Osteoblast (primary cell): ENCODE results near the gene UCK1. TPM values are rescaled to one million over a fixed set of nuclear protein-coding genes. Genes with fewer than 3 reads are reported as not detected.

Experiments
- DNase-seq: peaks from one replicate; pipeline ENCODE4 v3.0.0; 2011; ENCODE audit warnings: low spot score, mixed read lengths; ENCODE audit not compliant: insufficient read length; ENCODE audit errors: missing footprints
- H2AFZ ChIP-seq: 2 replicates; pipeline ENCODE4 v1.6.0; 2011; ENCODE audit warnings: mild to moderate bottlenecking, low read length
- H3K27ac ChIP-seq: 2 replicates; pipeline ENCODE4 v1.5.1; 2011; ENCODE audit warnings: mild to moderate bottlenecking, low read depth, low read length, moderate library complexity
- H3K27me3 ChIP-seq: 2 replicates; pipeline ENCODE4 v1.6.0; 2012; ENCODE audit warnings: mild to moderate bottlenecking, control low read depth, inconsistent platforms, low read length, moderate library complexity; ENCODE audit not compliant: insufficient read depth
- H3K36me3 ChIP-seq: 2 replicates; pipeline ENCODE4 v1.5.1; 2011; ENCODE audit warnings: mild to moderate bottlenecking, low read length, control low read depth, moderate library complexity; ENCODE audit not compliant: insufficient read depth
- H3K4me1 ChIP-seq: 2 replicates; pipeline ENCODE4 v1.5.1; 2011; ENCODE audit warnings: mild to moderate bottlenecking, low read length, control low read depth, moderate library complexity; ENCODE audit not compliant: insufficient read depth
- H3K4me2 ChIP-seq: 2 replicates; pipeline ENCODE4 v1.6.0; 2011; ENCODE audit warnings: mild to moderate bottlenecking, low read length; ENCODE audit not compliant: insufficient read depth
- H3K4me3 ChIP-seq: fragments of 200-600 bp; sonication (generic); 3 replicates; pipeline ENCODE4 v1.5.1; 2012; ENCODE audit warnings: mild to moderate bottlenecking, low read length, inconsistent platforms; ENCODE audit not compliant: insufficient read depth
- H3K79me2 ChIP-seq: 2 replicates; pipeline ENCODE4 v1.6.0; 2012; ENCODE audit warnings: mild to moderate bottlenecking, low read length, control low read depth, inconsistent platforms; ENCODE audit not compliant: insufficient read depth
- H3K9me3 ChIP-seq: 2 replicates; pipeline ENCODE4 v1.5.1; 2011; ENCODE audit warnings: low read depth, low read length, control low read depth
- H4K20me1 ChIP-seq: 2 replicates; pipeline ENCODE4 v1.6.0; 2012; ENCODE audit warnings: mild to moderate bottlenecking, low read length, control low read depth; ENCODE audit not compliant: insufficient read depth
- CTCF ChIP-seq: IDR thresholded peaks from 2 replicates; pipeline ENCODE4 v1.5.1; 2011; ENCODE audit warnings: mild to moderate bottlenecking, low read depth, low read length, moderate library complexity; ENCODE audit errors: extremely low read depth
- total RNA-seq: library from RNA; depleted of rRNA; stranded (reverse); fragments of >200 nt; gene quantifications from 2 replicates; pipeline ENCODE4 v1.2.3, GENCODE V29; 2012

The UCK1 gene
- total RNA-seq, 1 donor, result 19.5 TPM

- no peak overlapping the region for H3K4me2 ChIP-seq
- H2AFZ ChIP-seq, result no peak overlapping the region
- no peak for TF ChIP-seq CTCF
- peaks cover 98% of the 10 kb centered on the region for H3K36me3 ChIP-seq
- H3K27me3 ChIP-seq, result no peaks in the 10 kb centered on the region
- peaks cover 26% of the 10 kb centered on the region for H4K20me1 ChIP-seq
- H3K4me3 ChIP-seq, result no peak overlapping the region
- no peaks in the 10 kb centered on the region for H3K4me1 ChIP-seq
- H3K79me2 ChIP-seq, result peaks cover 8% of the 10 kb centered on the region
- H3K9me3 ChIP-seq, result no peaks in the 10 kb centered on the region
- no peak overlapping the region for H3K27ac ChIP-seq
- DNase-seq, result no peak
Observed at GRCh38 chr9:131494296-131494870, 36.7 kb downstream of the UCK1 start.

GRCh38 chr9:131492070-131492469 lies 39.0 kb downstream of the UCK1 start:
- H3K9me3 ChIP-seq, result no peaks in the 10 kb centered on the region
- H4K20me1 ChIP-seq, result peaks cover 29% of the 10 kb centered on the region
- no peak overlapping the region for H2AFZ ChIP-seq
- H3K4me3 ChIP-seq, result no peak overlapping the region
- H3K4me2 ChIP-seq, result no peak overlapping the region
- no peaks in the 10 kb centered on the region for H3K27me3 ChIP-seq
- no peak overlapping the region for H3K27ac ChIP-seq
- H3K36me3 ChIP-seq, result peaks cover 98% of the 10 kb centered on the region
- no peak for TF ChIP-seq CTCF
- peaks cover 9% of the 10 kb centered on the region for H3K79me2 ChIP-seq
- DNase-seq, result no peak
- H3K4me1 ChIP-seq, result no peaks in the 10 kb centered on the region

- DNase-seq, result no peak
- no peak overlapping the region for H3K27ac ChIP-seq
Observed at GRCh38 chr9:131491001-131491710, 39.9 kb downstream of the UCK1 start.

More at GRCh38 chr9:131491001-131491710, 39.9 kb downstream of the UCK1 start:
- Histone ChIP-seq H2AFZ (no peak overlapping the region), H3K4me2 (no peak overlapping the region), H3K4me1 (no peaks in the 10 kb centered on the region), H3K9me3 (no peaks in the 10 kb centered on the region), H3K27me3 (no peaks in the 10 kb centered on the region), H4K20me1 (peaks cover 29% of the 10 kb centered on the region), H3K36me3 (peaks cover 98% of the 10 kb centered on the region), H3K4me3 (no peak overlapping the region), H3K79me2 (peaks cover 14% of the 10 kb centered on the region)
- no peak for TF ChIP-seq CTCF
